IPS-18c (cell line): ENCODE data around the gene F10.

ENCODE experiments used
- H3K4me3 ChIP-seq: 2 replicates; pipeline ENCODE4 v1.7.0; 2013; ENCODE audit warnings: low read depth, mild to moderate bottlenecking, low read length, moderate library complexity; ENCODE audit not compliant: insufficient read depth
- H3K9me3 ChIP-seq: one replicate; pipeline ENCODE4 v1.6.1; 2013; ENCODE audit warnings: mild to moderate bottlenecking, low read length, moderate library complexity; ENCODE audit not compliant: control insufficient read depth, insufficient read depth

The F10 gene

GRCh38 chr13:113140677-113141600 is 18.3 kb downstream of the F10 start:
- Histone ChIP-seq H3K4me3 (no peak overlapping the region), H3K9me3 (no peaks in the 10 kb centered on the region)

GRCh38 chr13:113141601-113141970 is 19.0 kb downstream of the F10 start:
- Histone ChIP-seq H3K9me3 (no peaks in the 10 kb centered on the region), H3K4me3 (no peak overlapping the region)

- Histone ChIP-seq H3K9me3 (no peaks in the 10 kb centered on the region), H3K4me3 (no peak overlapping the region)
These were observed 20.3 kb downstream of the F10 start for GRCh38 chr13:113142876-113143275.

- Histone ChIP-seq H3K9me3 (no peaks in the 10 kb centered on the region), H3K4me3 (no peak overlapping the region)
These were observed 21.1 kb downstream of the F10 start for GRCh38 chr13:113143466-113144254.

- H3K4me3 ChIP-seq, result no peak overlapping the region
- no peaks in the 10 kb centered on the region for H3K9me3 ChIP-seq
These were observed 21.6 kb downstream of the F10 start for GRCh38 chr13:113144255-113144629.

- Histone ChIP-seq H3K9me3 (no peaks in the 10 kb centered on the region), H3K4me3 (no peak overlapping the region)
These were observed 22.9 kb downstream of the F10 start for GRCh38 chr13:113145496-113145895.

GRCh38 chr13:113145911-113146598 is 23.5 kb downstream of the F10 start:
- no peak overlapping the region for H3K4me3 ChIP-seq

GRCh38 chr13:113146750-113147149 is 24.2 kb downstream of the F10 start:
- no peak overlapping the region for H3K4me3 ChIP-seq
- no peaks in the 10 kb centered on the region for H3K9me3 ChIP-seq

More at GRCh38 chr13:113145911-113146598, 23.5 kb downstream of the F10 start:
- no peaks in the 10 kb centered on the region for H3K9me3 ChIP-seq

- no peak overlapping the region for H3K4me3 ChIP-seq
These were observed 24.6 kb downstream of the F10 start for GRCh38 chr13:113147206-113147605.

GRCh38 chr13:113148407-113148806 is 25.8 kb downstream of the F10 start:
- H3K9me3 ChIP-seq, result peaks cover 2% of the 10 kb centered on the region
- no peak overlapping the region for H3K4me3 ChIP-seq

More at GRCh38 chr13:113147206-113147605, 24.6 kb downstream of the F10 start:
- H3K9me3 ChIP-seq, result peaks cover 2% of the 10 kb centered on the region

GRCh38 chr13:113148940-113149503 is 26.4 kb downstream of the F10 start:
- Histone ChIP-seq H3K9me3 (peaks cover 2% of the 10 kb centered on the region), H3K4me3 (no peak overlapping the region)

- H3K4me3 ChIP-seq, result no peak overlapping the region
- peaks cover 2% of the 10 kb centered on the region for H3K9me3 ChIP-seq
These were observed 27.3 kb downstream of the F10 start for GRCh38 chr13:113149711-113150549.

GRCh38 chr13:113150550-113151365 is 28.2 kb downstream of the F10 start:
- H3K9me3 ChIP-seq, result peaks cover 2% of the 10 kb centered on the region
- H3K4me3 ChIP-seq, result no peak overlapping the region

- Histone ChIP-seq H3K4me3 (peak overlapping the region; percentile 20; the same call in 1 of the 2 replicates), H3K9me3 (peaks cover 2% of the 10 kb centered on the region)
These were observed 29.4 kb downstream of the F10 start for GRCh38 chr13:113151745-113152690.

- Histone ChIP-seq H3K9me3 (peaks cover 2% of the 10 kb centered on the region), H3K4me3 (peak overlapping the region; percentile 47; the same call in 1 of the 2 replicates)
These were observed 30.0 kb downstream of the F10 start for GRCh38 chr13:113152691-113152983.
